KMS-11 (cell line): ENCODE results near the gene FOXN3.

Experiments used
- H2AFZ ChIP-seq: fragments of 200-600 bp; sonication (generic); 2 replicates; pipeline ENCODE4 v1.6.1; 2016; ENCODE audit warnings: antibody characterized with exemption, mixed run types, low read depth
- H3K27ac ChIP-seq: fragments of 200-600 bp; sonication (generic); 2 replicates; pipeline ENCODE4 v1.6.1; 2016; ENCODE audit warnings: mild to moderate bottlenecking, mixed run types
- H3K27me3 ChIP-seq: fragments of 200-600 bp; sonication (generic); 2 replicates; pipeline ENCODE4 v1.6.1; 2017; ENCODE audit warnings: mild to moderate bottlenecking, low read depth, mixed run types, moderate library complexity; ENCODE audit not compliant: insufficient read depth
- H3K36me3 ChIP-seq: fragments of 200-600 bp; sonication (generic); 2 replicates; pipeline ENCODE4 v1.6.1; 2017; ENCODE audit warnings: mild to moderate bottlenecking, mixed run types; ENCODE audit not compliant: insufficient read depth
- H3K4me1 ChIP-seq: fragments of 200-600 bp; sonication (generic); 2 replicates; pipeline ENCODE4 v1.6.1; 2016; ENCODE audit warnings: mild to moderate bottlenecking, low read depth, mixed run types; ENCODE audit not compliant: poor library complexity, severe bottlenecking
- H3K4me2 ChIP-seq: fragments of 200-600 bp; sonication (generic); 2 replicates; pipeline ENCODE4 v1.7.0; 2016; ENCODE audit warnings: mild to moderate bottlenecking, mixed run types
- H3K4me3 ChIP-seq: fragments of 200-600 bp; sonication (generic); IDR thresholded peaks from 2 replicates; pipeline ENCODE4 v1.6.1; 2017; ENCODE audit warnings: low read depth, low read length, mixed read lengths; ENCODE audit not compliant: insufficient read depth
- H3K79me2 ChIP-seq: fragments of 200-600 bp; sonication (generic); 2 replicates; pipeline ENCODE4 v1.6.1; 2016; ENCODE audit warnings: low read depth, mixed run types; ENCODE audit not compliant: insufficient read depth
- H3K9ac ChIP-seq: fragments of 200-600 bp; sonication (generic); 2 replicates; pipeline ENCODE4 v1.6.1; 2016; ENCODE audit warnings: mild to moderate bottlenecking, mixed run types
- H4K20me1 ChIP-seq: fragments of 200-600 bp; sonication (generic); 2 replicates; pipeline ENCODE4 v1.6.1; 2016; ENCODE audit warnings: mild to moderate bottlenecking, mixed run types; ENCODE audit not compliant: insufficient read depth
- CTCF ChIP-seq: fragments of 200-600 bp; sonication (generic); conservative IDR thresholded peaks from 2 replicates; pipeline ENCODE4 v1.6.1; 2017; ENCODE audit warnings: low read depth, mild to moderate bottlenecking, antibody characterized with exemption, low read length, moderate library complexity, mixed read lengths

FOXN3 gene

GRCh38 chr14:89422952-89423345 lies 5.9 kb upstream of the FOXN3 start:
- no peak overlapping the region for H3K4me3 ChIP-seq
- H4K20me1 ChIP-seq = no peaks in the 10 kb centered on the region
- TF ChIP-seq CTCF = no peak
- H3K79me2 ChIP-seq = no peaks in the 10 kb centered on the region
- H3K4me1 ChIP-seq = peaks cover 35% of the 10 kb centered on the region
- no peak overlapping the region for H2AFZ ChIP-seq
- no peaks in the 10 kb centered on the region for H3K27me3 ChIP-seq
- H3K4me2 ChIP-seq = no peak overlapping the region
- no peaks in the 10 kb centered on the region for H3K36me3 ChIP-seq
- H3K27ac ChIP-seq = no peak overlapping the region
- H3K9ac ChIP-seq = no peak overlapping the region

- Histone ChIP-seq H2AFZ (no peak overlapping the region), H3K27ac (no peak overlapping the region), H3K27me3 (no peaks in the 10 kb centered on the region), H3K4me3 (no peak overlapping the region), H3K9ac (no peak overlapping the region), H3K4me1 (peaks cover 30% of the 10 kb centered on the region), H3K4me2 (no peak overlapping the region), H3K36me3 (no peaks in the 10 kb centered on the region), H3K79me2 (no peaks in the 10 kb centered on the region), H4K20me1 (no peaks in the 10 kb centered on the region)
- TF ChIP-seq CTCF = no peak
These were observed 5.3 kb upstream of the FOXN3 start for GRCh38 chr14:89422181-89422951.

- no peaks in the 10 kb centered on the region for H3K27me3 ChIP-seq
- H2AFZ ChIP-seq = no peak overlapping the region
- no peaks in the 10 kb centered on the region for H4K20me1 ChIP-seq
- H3K4me2 ChIP-seq = no peak overlapping the region
- H3K79me2 ChIP-seq = no peaks in the 10 kb centered on the region
- H3K4me1 ChIP-seq = peaks cover 14% of the 10 kb centered on the region
- no peak overlapping the region for H3K4me3 ChIP-seq
- no peak overlapping the region for H3K9ac ChIP-seq
- no peak for TF ChIP-seq CTCF
- H3K27ac ChIP-seq = no peak overlapping the region
- H3K36me3 ChIP-seq = no peaks in the 10 kb centered on the region
These were observed 3.5 kb upstream of the FOXN3 start for GRCh38 chr14:89420502-89420901.

GRCh38 chr14:89419973-89420482 lies 3.0 kb upstream of the FOXN3 start:
- Histone ChIP-seq H3K4me3 (no peak overlapping the region), H3K4me1 (peaks cover 9% of the 10 kb centered on the region), H3K79me2 (no peaks in the 10 kb centered on the region; the same call in 1 of the 2 replicates), H3K36me3 (no peaks in the 10 kb centered on the region), H3K9ac (no peak overlapping the region), H3K27me3 (no peaks in the 10 kb centered on the region), H3K27ac (no peak overlapping the region), H3K4me2 (no peak overlapping the region), H2AFZ (no peak overlapping the region), H4K20me1 (no peaks in the 10 kb centered on the region)
- no peak for TF ChIP-seq CTCF
